ENCODE measurements around the gene SPTLC2.
A peak's percentile ranks its signal among the peaks of the same experiment; 100 is the strongest.

The SPTLC2 gene

GRCh38 chr14:77457522-77458248, 158.8 kb downstream of the SPTLC2 start, which contains the start of the genes AHSA1 and VIPAS39:
TSS of gene AHSA1 (plus strand) at chr14:77458093. CDS start at chr14:77458190, 97 bp downstream.
TSS of gene VIPAS39 (minus strand) at chr14:77457601. CDS start at chr14:77454102, 3,499 bp downstream.
- DNase-seq, result peak; percentile 96

DNA sequence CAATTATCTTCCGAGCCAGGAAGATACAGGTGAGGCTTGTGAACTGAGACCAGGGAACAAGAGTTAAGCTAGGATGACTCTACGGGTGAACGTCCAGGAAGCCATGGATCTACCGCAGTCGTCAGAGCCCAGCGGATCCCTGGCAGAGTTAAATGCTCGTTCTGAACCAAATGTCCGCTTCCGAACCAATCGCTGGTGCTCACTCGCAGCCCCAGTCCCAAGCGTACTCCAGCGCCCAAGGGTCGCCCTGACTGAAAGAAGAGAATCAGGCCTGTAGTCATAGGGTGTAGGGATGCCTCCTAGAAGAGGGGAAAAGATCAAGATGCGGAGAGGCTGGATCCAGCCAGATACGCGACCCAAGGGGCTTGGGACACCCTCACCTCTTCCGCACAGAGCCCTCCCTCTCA, 159.3 kb downstream of the SPTLC2 start:
- DNase-seq, result no peak
